GOT3 (cell line): ENCODE results near the gene TRIO.

ENCODE experiments used
- DNase-seq: peaks from one replicate; lab custom pipeline; 2025; ENCODE audit warnings: mixed read lengths; lab: John Stamatoyannopoulos, UW

Gene TRIO

DNA sequence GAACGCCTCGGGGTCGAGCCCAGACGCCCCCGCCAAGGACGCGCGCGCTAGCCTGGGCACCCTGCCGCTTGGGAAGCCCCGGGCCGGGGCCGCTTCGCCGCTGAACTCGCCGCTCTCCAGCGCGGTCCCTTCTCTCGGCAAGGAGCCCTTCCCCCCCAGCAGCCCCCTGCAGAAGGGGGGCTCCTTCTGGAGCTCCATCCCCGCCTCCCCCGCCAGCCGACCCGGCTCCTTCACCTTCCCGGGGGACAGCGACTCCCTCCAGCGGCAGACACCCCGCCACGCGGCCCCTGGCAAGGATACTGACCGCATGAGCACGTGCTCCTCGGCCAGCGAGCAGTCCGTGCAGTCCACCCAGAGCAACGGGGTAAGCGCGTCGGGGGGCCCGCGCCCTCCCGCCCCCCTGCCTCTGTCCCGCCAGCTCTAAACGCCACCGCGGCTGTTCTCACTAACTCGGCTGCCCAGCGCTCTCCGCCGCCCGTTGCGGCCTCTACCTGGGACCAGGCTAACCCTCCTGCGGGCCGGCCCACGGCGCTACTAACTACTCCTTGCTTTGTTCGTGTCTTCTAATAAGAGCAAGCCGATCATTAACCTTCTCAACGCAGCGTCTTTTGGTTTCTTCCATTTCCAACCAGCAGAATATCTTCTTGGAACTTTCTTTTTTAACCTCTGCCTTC, 344.9 kb downstream of the TRIO start:
- DNase-seq: no peak

GRCh38 chr5:14488709-14489108, 345.6 kb downstream of the TRIO start:
- DNase-seq: no peak

DNA sequence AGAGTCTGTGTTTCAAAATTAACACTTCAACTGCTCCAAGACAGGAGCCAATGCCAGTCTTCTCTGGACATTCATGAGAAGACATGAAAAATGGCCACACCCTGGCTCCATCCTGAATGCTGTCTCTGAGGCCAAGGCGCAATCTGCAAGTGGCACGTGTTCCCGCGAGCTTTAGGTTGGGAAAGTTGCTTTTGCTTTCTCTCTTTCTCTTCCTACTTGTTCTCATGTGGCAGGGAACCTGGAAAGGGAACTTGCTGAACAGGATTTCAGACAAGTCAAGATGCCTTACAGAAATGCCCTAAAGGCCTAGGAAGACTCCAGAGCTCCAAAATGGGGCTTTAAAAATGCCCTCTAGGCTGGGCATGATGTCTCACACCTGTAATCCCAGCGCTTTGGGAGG, 346.5 kb downstream of the TRIO start:
- DNase-seq: no peak

- no peak for DNase-seq
Observed at GRCh38 chr5:14490309-14490711, 347.2 kb downstream of the TRIO start.

DNA sequence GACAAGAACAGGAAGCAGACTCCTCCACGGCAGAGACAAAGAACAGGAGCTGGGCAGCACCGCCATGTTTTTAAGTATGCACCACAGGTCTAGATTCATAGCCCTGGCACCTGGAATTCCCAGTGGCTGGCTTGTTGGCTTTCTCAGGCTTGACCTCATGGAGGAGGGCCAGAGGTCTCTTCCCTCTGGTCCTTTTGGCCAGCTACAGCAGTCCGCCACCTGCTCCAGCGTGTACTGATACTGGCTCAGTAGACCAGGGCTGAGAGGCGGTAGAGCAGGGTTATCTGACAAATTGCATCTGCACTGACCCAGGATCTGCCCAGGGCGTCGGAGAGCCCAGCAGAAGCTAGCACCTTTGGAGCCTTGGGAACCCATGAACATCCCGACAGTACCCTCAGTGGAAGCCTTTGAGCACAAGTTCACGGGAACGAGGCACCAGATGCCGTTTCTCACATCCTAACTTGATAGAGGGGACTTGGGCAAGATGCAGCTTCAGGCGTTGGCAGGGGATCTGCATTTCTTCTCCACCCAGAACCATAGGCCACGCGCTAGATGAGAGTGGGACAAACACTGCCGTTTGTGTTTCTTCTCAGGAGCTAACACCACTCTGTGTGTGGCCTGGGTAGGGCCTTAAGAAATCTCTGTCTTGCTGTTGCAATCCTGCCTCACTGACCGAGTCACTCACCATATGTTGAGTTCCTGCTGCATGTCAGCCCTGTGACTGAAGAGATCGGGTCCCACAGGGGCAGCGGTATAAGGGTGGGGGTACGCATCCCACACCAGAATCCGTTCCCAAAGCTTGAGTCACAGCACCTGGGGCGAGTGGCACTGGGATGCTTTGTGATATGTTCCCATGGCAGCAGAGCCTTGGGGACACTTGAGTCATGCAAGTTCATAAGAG, 348.1 kb downstream of the TRIO start:
- DNase-seq: no peak

DNA sequence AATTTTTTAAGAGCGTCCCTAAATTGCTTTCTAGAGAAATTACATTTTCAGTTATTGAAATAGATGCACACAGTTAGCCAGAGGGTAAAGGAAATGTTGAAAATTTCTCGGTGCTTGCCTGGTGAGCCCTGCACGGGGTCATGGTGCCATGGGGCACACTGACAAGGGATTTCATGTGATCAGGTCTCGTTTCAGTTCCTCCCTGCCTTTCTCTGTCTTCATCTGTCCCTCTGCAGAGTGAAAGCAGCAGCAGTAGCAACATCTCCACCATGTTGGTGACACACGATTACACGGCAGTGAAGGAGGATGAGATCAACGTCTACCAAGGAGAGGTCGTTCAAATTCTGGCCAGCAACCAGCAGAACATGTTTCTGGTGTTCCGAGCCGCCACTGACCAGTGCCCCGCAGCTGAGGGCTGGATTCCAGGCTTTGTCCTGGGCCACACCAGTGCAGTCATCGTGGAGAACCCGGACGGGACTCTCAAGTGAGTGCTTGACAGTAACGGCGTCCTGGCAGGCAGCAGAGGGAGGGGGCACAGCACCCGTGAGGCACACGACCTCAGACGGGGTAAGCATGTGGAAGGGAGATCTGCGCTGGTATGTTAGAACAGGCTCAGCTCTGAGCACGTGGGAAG, 349.3 kb downstream of the TRIO start:
- no peak for DNase-seq

DNA sequence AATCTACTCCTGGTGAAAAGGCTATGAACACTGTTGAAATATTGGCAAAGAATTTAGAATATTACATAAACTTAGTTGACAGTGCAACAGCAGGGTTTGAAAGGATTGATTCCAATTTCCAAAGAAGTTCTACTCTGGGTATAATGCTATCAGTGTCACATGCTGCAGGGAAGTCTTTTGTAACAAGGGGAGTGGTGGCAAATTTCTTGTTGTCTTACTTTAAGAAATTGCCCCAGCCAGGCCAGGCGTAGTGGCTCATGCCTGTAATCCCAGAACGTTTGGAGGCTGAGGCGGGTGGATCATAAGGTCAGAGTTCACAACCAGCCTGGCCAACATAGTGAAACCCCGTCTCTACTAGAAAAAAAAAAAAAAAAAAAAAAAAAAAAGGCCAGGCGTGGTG, 352.2 kb downstream of the TRIO start:
- no peak for DNase-seq

DNA sequence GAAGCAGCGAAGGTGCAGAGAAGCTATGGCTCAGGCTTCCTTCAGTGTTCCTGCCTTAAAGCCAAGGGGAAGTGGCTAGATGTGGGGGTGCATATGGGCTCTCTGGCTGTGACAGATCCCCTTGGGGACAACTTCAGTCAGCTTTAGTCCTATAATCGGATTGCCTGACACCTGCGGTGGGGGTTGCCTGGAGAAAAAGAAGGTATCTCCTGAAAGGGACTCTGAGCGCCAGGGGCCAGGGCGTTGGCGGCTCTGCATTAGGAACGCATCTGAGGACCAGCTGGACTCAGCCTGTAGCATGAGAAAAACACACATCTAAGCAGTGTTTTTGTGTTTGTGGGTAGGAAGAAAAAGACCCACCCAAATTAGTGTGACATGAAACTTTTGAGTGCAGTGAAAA, 354.2 kb downstream of the TRIO start:
- DNase-seq: no peak

GRCh38 chr5:14501353-14502293, 358.5 kb downstream of the TRIO start:
- DNase-seq: no peak

GRCh38 chr5:14502294-14502690, 359.1 kb downstream of the TRIO start:
- DNase-seq: no peak

DNA sequence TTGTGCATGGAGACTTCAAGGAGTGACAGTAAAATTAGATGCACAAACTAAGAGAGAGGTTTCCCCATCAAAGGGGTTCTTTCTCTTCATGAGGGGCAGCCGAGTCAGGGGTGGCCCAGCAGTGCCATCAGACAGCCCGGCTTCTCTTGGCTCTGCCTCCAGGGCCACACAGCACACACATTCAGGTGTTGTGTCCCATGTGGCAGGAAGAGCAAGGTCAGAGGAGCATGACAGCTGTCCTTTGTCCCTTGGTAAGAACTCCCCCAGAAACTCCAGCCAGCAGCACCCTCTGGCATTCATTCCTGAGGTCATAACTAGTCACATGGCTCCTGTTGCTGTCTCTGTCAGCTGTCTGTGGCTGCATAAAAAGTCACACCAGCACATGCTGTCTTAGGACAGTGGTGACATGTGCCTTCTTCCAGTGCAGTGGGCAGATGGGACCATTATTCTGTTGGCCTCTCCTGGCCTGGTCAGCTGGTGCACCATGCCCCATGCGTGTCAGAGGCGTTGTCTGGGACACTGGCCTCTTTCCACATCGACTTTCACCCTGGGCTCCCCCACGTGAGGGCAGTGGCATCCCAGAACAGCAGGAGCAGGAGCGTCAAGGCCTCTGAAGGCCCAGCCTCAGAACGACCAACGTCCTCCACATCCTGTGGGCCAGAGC, 360.0 kb downstream of the TRIO start:
- DNase-seq: no peak

GRCh38 chr5:14503681-14504331, 360.7 kb downstream of the TRIO start:
- no peak for DNase-seq

DNA sequence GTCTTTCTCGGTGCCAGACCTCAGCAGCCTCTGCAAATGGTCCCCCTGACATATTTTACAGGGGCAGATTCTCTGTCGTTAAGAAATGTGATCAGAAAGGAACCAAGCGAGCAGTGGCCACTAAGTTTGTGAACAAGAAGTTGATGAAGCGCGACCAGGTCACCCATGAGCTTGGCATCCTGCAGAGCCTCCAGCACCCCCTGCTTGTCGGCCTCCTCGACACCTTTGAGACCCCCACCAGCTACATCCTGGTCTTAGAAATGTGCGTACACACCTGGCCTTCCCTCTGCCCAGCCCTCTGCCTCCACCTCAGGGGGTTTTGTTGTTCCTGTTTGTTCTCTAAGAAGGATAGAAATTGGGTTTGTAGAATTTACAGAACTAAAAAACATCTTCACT, 361.2 kb downstream of the TRIO start:
- no peak for DNase-seq

GRCh38 chr5:14504816-14505215, 361.7 kb downstream of the TRIO start:
- no peak for DNase-seq

DNA sequence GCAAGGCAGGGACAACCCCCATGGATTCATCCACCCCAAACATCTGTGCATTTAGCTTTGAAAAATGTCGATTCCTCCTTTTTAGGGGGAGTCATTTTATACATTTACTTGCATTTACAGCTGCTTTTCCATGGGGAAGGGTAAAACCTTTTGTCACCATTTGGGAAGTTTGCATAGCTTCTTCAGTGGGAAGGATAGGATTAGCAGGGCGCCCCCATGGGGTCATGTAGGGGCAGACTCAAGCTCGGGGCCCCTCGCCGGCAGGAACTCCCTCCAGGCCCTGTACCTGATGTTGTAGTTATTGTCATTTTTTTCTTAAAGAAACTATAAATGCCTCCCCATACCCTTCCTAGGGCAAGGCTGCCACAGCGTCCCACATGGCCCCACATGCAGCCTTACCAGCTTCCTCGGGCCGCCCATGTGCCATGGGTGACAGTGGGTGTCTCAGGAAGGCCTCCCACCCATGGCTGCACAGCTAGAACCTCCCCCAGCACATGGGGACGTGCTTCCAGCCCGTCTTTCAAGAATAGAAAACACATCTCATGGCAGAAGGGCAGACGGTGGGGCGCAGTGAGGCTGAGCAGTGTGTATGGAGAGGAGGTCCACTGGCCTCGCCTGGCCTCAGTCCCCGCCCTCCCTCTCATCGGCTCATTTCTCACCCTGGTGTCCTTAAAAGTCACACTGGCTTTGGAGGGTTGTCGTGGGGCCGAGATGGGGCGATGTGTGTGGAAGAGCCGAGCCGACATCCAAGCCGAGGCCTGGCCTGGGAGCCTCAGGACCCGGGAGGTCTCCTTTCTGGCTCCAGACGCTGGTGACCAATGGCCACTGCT, 362.4 kb downstream of the TRIO start:
- DNase-seq: no peak

- no peak for DNase-seq
Observed at GRCh38 chr5:14506140-14506538, 363.0 kb downstream of the TRIO start.

DNA sequence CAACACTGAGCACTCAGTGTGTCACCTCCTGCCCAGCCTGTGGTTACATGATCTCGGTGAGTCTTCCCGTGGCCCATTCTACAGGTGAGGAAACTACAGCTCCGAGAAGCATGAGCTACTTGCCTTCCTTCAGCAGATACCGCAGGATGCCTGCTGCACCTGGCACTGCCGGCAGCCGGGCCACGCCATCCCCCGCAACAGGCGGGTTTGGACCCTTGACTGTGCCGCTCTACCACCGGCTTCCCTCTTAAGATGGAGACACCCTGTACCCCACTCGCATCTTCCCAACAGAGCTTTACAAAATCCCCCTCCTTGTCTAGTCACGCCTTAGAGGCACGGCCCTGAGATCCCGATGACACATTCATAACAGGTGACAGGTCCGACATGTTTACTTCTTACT, 363.5 kb downstream of the TRIO start:
- no peak for DNase-seq

DNA sequence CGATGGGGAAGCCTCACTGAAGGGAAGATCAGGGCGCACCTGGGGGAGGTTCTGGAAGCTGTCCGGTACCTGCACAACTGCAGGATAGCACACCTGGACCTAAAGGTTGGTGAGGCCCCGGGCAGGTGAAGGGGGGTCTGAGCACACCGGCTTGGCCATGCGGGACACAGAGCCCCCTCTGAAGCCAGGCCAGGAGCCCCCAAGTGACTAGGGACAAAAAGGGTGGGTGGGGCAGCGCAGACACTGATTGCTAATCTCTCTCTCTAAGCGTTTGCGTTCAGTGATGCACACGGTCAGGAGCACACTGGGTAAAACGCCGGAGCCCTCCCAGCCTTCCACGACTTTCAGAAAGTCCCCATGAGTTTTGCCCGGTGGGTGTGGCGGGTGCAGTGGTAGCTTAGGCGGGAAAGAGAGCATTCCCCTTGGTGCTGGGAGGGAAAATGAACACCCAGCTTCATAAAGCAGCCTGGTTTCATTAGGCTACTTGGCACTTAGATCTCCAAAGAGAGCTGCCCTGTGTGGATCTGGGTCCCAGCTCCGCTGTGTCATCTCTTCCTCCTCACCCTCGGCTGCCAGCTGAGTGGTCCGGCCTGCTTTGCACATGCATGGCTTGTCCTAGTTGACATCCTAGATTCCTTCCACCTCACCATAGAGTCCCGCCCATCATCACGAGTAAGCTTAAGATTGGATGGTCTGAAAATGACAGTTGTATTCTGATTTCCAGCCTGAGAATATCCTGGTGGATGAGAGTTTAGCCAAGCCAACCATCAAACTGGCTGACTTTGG, 364.2 kb downstream of the TRIO start:
- DNase-seq: no peak

- no peak for DNase-seq
Observed at GRCh38 chr5:14508046-14508445, 364.9 kb downstream of the TRIO start.
